Suprapubic skin (tissue), 4 donors: ENCODE results near the gene FH. TPM values are rescaled to one million over a fixed set of nuclear protein-coding genes. Genes with fewer than 3 reads are reported as not detected.

Source experiments
- DNase-seq, 2 donors: peaks; one replicate each; pipeline ENCODE4 v3.0.0-alpha.2; 2019; ENCODE audit warnings: low spot score in 2 of 2
- H3K27ac ChIP-seq: fragments of 200-600 bp; sonication (generic); one replicate; pipeline ENCODE4 v1.5.1; 2019
- H3K27me3 ChIP-seq: fragments of 200-600 bp; sonication (generic); one replicate; pipeline ENCODE4 v1.5.1; 2019
- H3K36me3 ChIP-seq: fragments of 200-600 bp; sonication (generic); one replicate; pipeline ENCODE4 v1.5.1; 2019
- H3K4me1 ChIP-seq: fragments of 200-600 bp; sonication (generic); one replicate; pipeline ENCODE4 v1.5.1; 2019
- H3K4me3 ChIP-seq: fragments of 200-600 bp; sonication (generic); one replicate; pipeline ENCODE4 v1.5.1; 2019; ENCODE audit warnings: mild to moderate bottlenecking
- H3K9me3 ChIP-seq: fragments of 200-600 bp; sonication (generic); one replicate; pipeline ENCODE4 v1.5.1; 2019
- EP300 ChIP-seq: sonication (generic); formaldehyde crosslinking; IDR thresholded peaks from one replicate; pipeline ENCODE4 v1.6.1; 2017; ENCODE audit warnings: antibody characterized with exemption
- POLR2A ChIP-seq, 2 donors: fragments of 450-650 bp; IDR thresholded peaks; one replicate each; pipeline ENCODE4 v1.6.1; 2017; ENCODE audit warnings: antibody characterized with exemption in 2 of 2, mild to moderate bottlenecking in 2 of 2, moderate library complexity in 2 of 2
- POLR2AphosphoS5 ChIP-seq, 3 donors: sonication (generic); formaldehyde crosslinking; IDR thresholded peaks; one replicate each; pipeline ENCODE4 v1.6.1; 2017; ENCODE audit warnings: antibody characterized with exemption in 3 of 3
- WGBS: methylation state at CpG from one replicate; pipeline ENCODE4 v1.1.5; 2018; 5-methylcytosine and 5-hydroxymethylcytosine counted together
- total RNA-seq, 4 donors: library from RNA; depleted of rRNA; stranded (reverse); fragments of >200 nt; gene quantifications; one replicate each; pipeline ENCODE4 v1.1.0, GENCODE V29; 2016
- TF ChIP-seq, protein P1 (sequence below), 2 donors: fragments of 200-600 bp in 1 of 2; fragments of 450-650 bp in 1 of 2; sonication (generic) in 1 of 2; IDR thresholded peaks; one replicate each; pipeline ENCODE4 v1.5.1; 2016 to 2019; ENCODE audit warnings: antibody characterized with exemption in 2 of 2, mild to moderate bottlenecking in 1 of 2, moderate library complexity in 1 of 2

Gene FH
- total RNA-seq, 4 donors from 2014 or later: 24.2 to 65.8 (median 51.2) TPM

DNA sequence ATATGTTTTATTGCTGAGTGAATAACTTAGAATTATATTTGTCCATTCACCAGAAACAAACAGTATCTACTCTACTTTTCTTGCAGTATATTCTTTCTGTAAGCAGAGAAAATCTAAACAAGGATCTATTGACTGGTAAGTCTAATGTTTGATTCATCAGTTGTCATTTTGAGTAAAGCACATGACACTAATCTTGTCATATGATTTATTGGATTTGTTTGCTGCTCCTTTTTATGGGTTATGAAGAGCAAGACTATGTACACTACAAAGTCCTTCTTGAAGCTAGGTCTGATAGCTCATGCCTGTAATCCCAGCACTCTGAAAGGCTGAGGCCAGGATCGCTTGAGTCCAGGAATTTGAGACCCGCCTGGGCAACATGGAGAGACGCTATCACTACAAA, 36.0 kb upstream of the FH start:
- TF ChIP-seq, protein P1, sequence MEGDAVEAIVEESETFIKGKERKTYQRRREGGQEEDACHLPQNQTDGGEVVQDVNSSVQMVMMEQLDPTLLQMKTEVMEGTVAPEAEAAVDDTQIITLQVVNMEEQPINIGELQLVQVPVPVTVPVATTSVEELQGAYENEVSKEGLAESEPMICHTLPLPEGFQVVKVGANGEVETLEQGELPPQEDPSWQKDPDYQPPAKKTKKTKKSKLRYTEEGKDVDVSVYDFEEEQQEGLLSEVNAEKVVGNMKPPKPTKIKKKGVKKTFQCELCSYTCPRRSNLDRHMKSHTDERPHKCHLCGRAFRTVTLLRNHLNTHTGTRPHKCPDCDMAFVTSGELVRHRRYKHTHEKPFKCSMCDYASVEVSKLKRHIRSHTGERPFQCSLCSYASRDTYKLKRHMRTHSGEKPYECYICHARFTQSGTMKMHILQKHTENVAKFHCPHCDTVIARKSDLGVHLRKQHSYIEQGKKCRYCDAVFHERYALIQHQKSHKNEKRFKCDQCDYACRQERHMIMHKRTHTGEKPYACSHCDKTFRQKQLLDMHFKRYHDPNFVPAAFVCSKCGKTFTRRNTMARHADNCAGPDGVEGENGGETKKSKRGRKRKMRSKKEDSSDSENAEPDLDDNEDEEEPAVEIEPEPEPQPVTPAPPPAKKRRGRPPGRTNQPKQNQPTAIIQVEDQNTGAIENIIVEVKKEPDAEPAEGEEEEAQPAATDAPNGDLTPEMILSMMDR (IDR thresholded peaks at IDR 0.05): no peak
- TF ChIP-seq EP300: no peak
- Histone ChIP-seq H3K9me3 (no peaks in the 10 kb centered on the region), H3K36me3 (no peaks in the 10 kb centered on the region), H3K27me3 (no peaks in the 10 kb centered on the region), H3K4me1 (no peaks in the 10 kb centered on the region), H3K27ac (no peak overlapping the region), H3K4me3 (no peak overlapping the region)
- 91% methylated on average over 3 of the region's 3 CpGs for WGBS
- DNase-seq: no peak

DNA sequence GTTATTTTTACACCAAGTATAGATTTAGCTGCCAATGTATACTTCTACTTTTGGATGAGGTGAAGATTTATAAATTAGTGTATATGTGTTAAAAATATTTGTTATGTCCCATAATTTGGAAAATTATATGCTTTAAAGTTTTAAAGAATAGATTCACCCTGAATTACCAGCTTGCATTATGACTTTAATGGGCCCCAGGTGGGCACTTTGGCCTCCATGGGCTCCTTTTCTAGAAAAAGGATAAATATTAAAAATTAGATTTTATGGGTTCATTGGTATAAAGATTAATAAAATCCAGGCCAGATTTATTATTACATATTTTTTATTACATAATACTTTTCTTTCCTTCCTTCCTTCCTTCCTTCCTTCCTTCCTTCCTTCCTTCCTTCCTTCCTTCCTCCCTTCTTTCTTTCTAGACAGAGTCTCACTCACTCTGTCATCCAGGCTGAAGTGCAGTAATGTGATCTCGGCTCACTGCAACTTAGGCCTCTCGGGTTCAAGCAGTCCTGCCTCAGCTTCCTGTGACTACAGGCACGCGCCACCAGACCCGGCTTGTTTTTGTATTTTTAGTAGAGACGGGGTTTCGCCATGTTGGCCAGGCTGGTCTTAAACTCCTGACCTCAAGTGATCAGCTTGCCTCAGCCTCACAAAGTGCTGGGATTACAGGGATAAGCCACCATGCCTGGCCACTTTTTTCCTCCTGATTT, 34.5 kb upstream of the FH start:
- Histone ChIP-seq H3K4me3 (no peak overlapping the region), H3K36me3 (no peaks in the 10 kb centered on the region), H3K4me1 (no peaks in the 10 kb centered on the region), H3K9me3 (no peaks in the 10 kb centered on the region), H3K27ac (no peak overlapping the region), H3K27me3 (no peaks in the 10 kb centered on the region)
- no peak for TF ChIP-seq POLR2AphosphoS5 (IDR thresholded peaks at IDR 0.05)
- TF ChIP-seq POLR2A (IDR thresholded peaks at IDR 0.05): no peak
- TF ChIP-seq, protein P1 (IDR thresholded peaks at IDR 0.05): no peak
- TF ChIP-seq EP300: no peak
- WGBS: 85% methylated on average over 7 of the region's 7 CpGs
- no peak for DNase-seq

DNA sequence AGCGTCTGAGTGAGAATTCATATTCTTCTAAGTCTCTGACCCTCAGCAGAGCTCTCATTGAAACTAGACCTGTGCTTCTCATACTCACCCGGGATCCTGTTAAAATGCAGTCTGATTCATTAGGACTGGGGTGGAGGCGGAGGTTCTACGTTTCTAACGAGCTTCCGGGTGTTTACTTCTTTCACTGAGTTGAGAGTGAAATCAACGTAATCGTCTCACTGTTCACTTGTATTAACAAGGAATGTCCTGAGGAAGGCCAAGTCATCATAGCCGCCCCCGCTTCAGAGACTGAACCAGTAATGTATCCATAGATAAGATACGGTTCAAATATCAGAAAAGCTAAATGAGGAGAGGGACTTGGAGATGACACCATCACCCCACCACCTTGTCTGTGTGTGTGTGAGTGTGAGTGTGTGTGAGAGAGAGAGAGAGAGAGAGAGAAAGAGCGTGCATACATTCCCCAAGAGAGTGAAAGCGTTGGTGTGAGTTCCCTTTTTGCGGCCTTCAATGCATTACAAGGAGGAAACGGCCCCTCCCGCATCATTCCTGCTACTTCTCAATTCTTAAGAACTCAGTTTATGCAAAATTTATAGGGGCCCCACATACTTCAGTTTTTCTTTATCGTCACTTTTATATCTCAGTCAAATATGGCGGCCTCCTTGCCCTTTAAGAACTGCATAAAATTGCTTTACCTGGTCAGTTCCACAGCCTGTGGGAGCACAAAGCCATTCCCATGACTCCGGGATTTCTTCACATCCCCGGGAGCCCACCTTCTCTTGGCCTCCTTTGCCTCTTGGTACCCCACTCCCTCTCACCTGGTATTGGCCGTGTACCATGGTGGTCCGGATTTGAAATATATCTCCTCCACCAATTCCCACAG, 32.4 kb upstream of the FH start:
- Histone ChIP-seq H3K27ac (peak overlapping the region; percentile 5), H3K4me3 (no peak overlapping the region), H3K27me3 (no peaks in the 10 kb centered on the region), H3K4me1 (no peaks in the 10 kb centered on the region), H3K9me3 (no peaks in the 10 kb centered on the region), H3K36me3 (no peaks in the 10 kb centered on the region)
- TF ChIP-seq POLR2A (IDR thresholded peaks at IDR 0.05): no peak
- TF ChIP-seq, protein P1 (IDR thresholded peaks at IDR 0.05): no peak
- no peak for TF ChIP-seq EP300
- no peak for TF ChIP-seq POLR2AphosphoS5 (IDR thresholded peaks at IDR 0.05)
- no peak for DNase-seq
- 90% methylated on average over 22 of the region's 22 CpGs for WGBS

DNA sequence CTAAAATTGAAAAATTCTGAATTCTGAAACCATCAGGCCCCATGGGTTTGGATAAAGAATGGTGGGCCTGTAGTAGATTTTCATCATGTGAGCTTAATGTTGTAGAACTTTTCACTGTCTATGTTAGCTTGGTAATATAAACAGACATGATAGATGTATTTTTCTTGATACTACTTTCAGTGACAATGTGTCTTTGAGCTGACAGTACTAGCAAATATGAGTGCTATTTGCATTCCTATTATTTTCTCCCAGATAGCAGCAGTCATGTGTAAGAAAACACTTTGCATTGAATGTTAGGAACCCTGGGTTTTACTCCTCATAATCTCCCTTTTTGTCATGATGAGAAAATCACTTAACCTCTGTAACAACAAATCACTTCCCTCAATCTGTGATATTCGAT, 30.8 kb upstream of the FH start:
- H3K4me1 ChIP-seq: no peaks in the 10 kb centered on the region
- H3K4me3 ChIP-seq: no peak overlapping the region
- no peak for TF ChIP-seq POLR2AphosphoS5 (IDR thresholded peaks at IDR 0.05)
- TF ChIP-seq, protein P1 (IDR thresholded peaks at IDR 0.05): no peak
- no peak for TF ChIP-seq EP300
- no peak for TF ChIP-seq POLR2A (IDR thresholded peaks at IDR 0.05)
- no peaks in the 10 kb centered on the region for H3K27me3 ChIP-seq
- DNase-seq: no peak
- H3K27ac ChIP-seq: no peak overlapping the region
- 69% methylated on average over 1 of the region's 1 CpG for WGBS
- no peaks in the 10 kb centered on the region for H3K36me3 ChIP-seq
- no peaks in the 10 kb centered on the region for H3K9me3 ChIP-seq

DNA sequence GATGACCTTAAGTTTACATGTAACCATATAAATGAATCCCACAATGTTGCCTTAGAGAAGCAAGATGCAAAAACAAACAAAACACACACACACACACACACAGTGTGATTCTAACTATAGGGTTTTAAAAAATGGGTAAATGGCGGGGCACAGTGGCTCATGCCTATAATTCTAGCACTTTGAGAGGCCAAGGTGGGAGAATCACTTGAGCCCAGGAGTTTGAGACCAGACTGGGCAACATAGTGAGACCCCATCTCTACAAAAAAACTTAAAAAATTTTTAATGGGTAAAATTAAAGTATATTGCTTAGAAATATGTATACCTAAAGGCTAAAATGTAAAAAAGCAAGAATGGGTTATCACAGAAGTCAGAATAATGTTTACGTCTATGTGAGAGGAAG, 28.5 kb upstream of the FH start:
- Histone ChIP-seq H3K4me1 (no peaks in the 10 kb centered on the region), H3K36me3 (no peaks in the 10 kb centered on the region), H3K27me3 (no peaks in the 10 kb centered on the region), H3K4me3 (no peak overlapping the region), H3K9me3 (no peaks in the 10 kb centered on the region), H3K27ac (no peak overlapping the region)
- DNase-seq: no peak
- WGBS: 62% methylated on average over 2 of the region's 2 CpGs
- TF ChIP-seq EP300 (no peak), POLR2A (IDR thresholded peaks at IDR 0.05) (no peak), POLR2AphosphoS5 (IDR thresholded peaks at IDR 0.05) (no peak)
- TF ChIP-seq, protein P1 (IDR thresholded peaks at IDR 0.05): no peak
